Measurements from ENCODE around the gene MED31. TPM values are rescaled to one million over a fixed set of nuclear protein-coding genes. Genes with fewer than 3 reads are reported as not detected.

MED31 gene
- total RNA-seq, 5 donors from 2014 or later (not counting 1 experiment from before 2014, with no cell fraction given) = 18.9 to 26.3 (median 22.1) TPM

DNA sequence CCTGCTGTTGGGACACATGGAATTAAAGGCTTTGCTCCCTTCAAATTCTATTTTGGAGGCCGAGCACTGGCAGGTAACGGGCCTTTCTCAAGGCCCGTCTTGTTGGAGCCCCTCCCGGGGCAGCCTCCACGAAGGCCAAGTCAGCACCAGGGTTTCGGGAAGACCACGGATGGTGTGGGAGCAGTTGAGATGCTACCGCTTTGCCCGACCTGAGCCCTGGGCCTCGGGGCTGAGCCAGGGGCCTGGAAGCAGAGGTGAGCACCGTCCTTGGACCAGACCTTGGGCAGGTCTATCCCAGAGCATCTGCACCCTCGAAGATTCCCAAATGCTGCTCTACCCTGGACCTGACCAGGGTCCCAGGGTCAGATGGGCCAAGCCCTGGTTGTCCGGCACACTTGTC, 23.2 kb upstream of the MED31 start:
- no peaks in the 10 kb centered on the region for H3K9me3 ChIP-seq
- H3K4me1 ChIP-seq (ENCODE audit: control insufficient read depth in 1 of 2, extremely low read depth in 1 of 2, insufficient read depth in 2 of 2, low read length in 2 of 2) = peaks cover 0 to 10% of the 10 kb centered on the region in 2 experiments
- H3K4me3 ChIP-seq (ENCODE audit: control insufficient read depth in 1 of 2, extremely low read depth in 1 of 2, low read length in 1 of 2) = no peak overlapping the region
- no peaks in the 10 kb centered on the region for H3K36me3 ChIP-seq (ENCODE audit: control insufficient read depth in 2 of 2, extremely low read depth in 1 of 2, insufficient read depth in 1 of 2, low read length in 1 of 2)
- Mint-ChIP-seq H3K27me3 (peaks cover 4 to 13% of the 10 kb centered on the region in 2 donors), H3K9me3 (no peaks in the 10 kb centered on the region), H3K36me3 (no peaks in the 10 kb centered on the region), H3K27ac (no peak overlapping the region), H3K4me3 (no peak overlapping the region), H3K4me1 (peaks cover 11 to 13% (median 12%) of the 10 kb centered on the region in 3 donors)
- H3K27ac ChIP-seq (ENCODE audit: low read length) = no peak overlapping the region
- peaks cover 3 to 27% of the 10 kb centered on the region in 2 experiments for H3K27me3 ChIP-seq (replicated peaks in 1 of 2; ENCODE audit: control insufficient read depth in 2 of 2, extremely low read depth in 1 of 2, insufficient read depth in 2 of 2, low read length in 1 of 2)
- DNase-seq = no peak
- POLR2A ChIA-PET = no interaction called here
- WGBS (ENCODE audit: insufficient coverage) = 93% methylated on average over 13 of the region's 13 CpGs
- no peak for ATAC-seq (replicated peaks in 1 of 4)
- CTCF ChIA-PET = no interaction called here

GRCh38 chr17:6671431-6671830, 20.0 kb upstream of the MED31 start:
- no peak overlapping the region for H3K27ac ChIP-seq (ENCODE audit: low read length)
- ATAC-seq (replicated peaks in 1 of 4) (no peak), DNase-seq (no peak)
- H3K27me3 ChIP-seq (replicated peaks in 1 of 2; ENCODE audit: control insufficient read depth in 2 of 2, extremely low read depth in 1 of 2, insufficient read depth in 2 of 2, low read length in 1 of 2) = no peaks in the 10 kb centered on the region
- ChIA-PET POLR2A (no interaction called here), CTCF (no interaction called here)
- H3K36me3 ChIP-seq (ENCODE audit: control insufficient read depth in 2 of 2, extremely low read depth in 1 of 2, insufficient read depth in 1 of 2, low read length in 1 of 2) = no peaks in the 10 kb centered on the region
- no peak overlapping the region for H3K4me3 ChIP-seq (ENCODE audit: control insufficient read depth in 1 of 2, extremely low read depth in 1 of 2, low read length in 1 of 2)
- Mint-ChIP-seq H3K27ac (no peak overlapping the region), H3K27me3 (peaks cover 0 to 2% of the 10 kb centered on the region in 2 donors), H3K36me3 (peaks cover 9% of the 10 kb centered on the region), H3K9me3 (no peaks in the 10 kb centered on the region), H3K4me3 (no peak overlapping the region), H3K4me1 (peaks cover 2 to 13% (median 3%) of the 10 kb centered on the region in 3 donors)
- no peaks in the 10 kb centered on the region for H3K4me1 ChIP-seq (ENCODE audit: control insufficient read depth in 1 of 2, extremely low read depth in 1 of 2, insufficient read depth in 2 of 2, low read length in 2 of 2)
- WGBS (ENCODE audit: insufficient coverage) = 87% methylated on average over 6 of the region's 7 CpGs
- no peaks in the 10 kb centered on the region for H3K9me3 ChIP-seq

- Mint-ChIP-seq H3K36me3 (peaks cover 9% of the 10 kb centered on the region), H3K27me3 (peaks cover 0 to 2% of the 10 kb centered on the region in 2 donors), H3K27ac (no peak overlapping the region), H3K4me1 (peaks cover 3 to 17% (median 4%) of the 10 kb centered on the region in 3 donors), H3K9me3 (no peaks in the 10 kb centered on the region), H3K4me3 (no peak overlapping the region)
- WGBS (ENCODE audit: insufficient coverage) = 87% methylated on average over 6 of the region's 6 CpGs
- no peak for DNase-seq
- H3K27me3 ChIP-seq (replicated peaks in 1 of 2; ENCODE audit: control insufficient read depth in 2 of 2, extremely low read depth in 1 of 2, insufficient read depth in 2 of 2, low read length in 1 of 2) = peaks cover 0 to 3% of the 10 kb centered on the region in 2 experiments
- no peak overlapping the region for H3K27ac ChIP-seq (ENCODE audit: low read length)
- H3K4me3 ChIP-seq (ENCODE audit: control insufficient read depth in 1 of 2, extremely low read depth in 1 of 2, low read length in 1 of 2) = no peak overlapping the region
- ChIA-PET CTCF (no interaction called here), POLR2A (no interaction called here)
- no peak for ATAC-seq (replicated peaks in 1 of 4)
- peaks cover 0 to 3% of the 10 kb centered on the region in 2 experiments for H3K4me1 ChIP-seq (ENCODE audit: control insufficient read depth in 1 of 2, extremely low read depth in 1 of 2, insufficient read depth in 2 of 2, low read length in 2 of 2)
- no peaks in the 10 kb centered on the region for H3K9me3 ChIP-seq
- no peaks in the 10 kb centered on the region for H3K36me3 ChIP-seq (ENCODE audit: control insufficient read depth in 2 of 2, extremely low read depth in 1 of 2, insufficient read depth in 1 of 2, low read length in 1 of 2)
Observed at GRCh38 chr17:6670999-6671398, 19.6 kb upstream of the MED31 start.

DNA sequence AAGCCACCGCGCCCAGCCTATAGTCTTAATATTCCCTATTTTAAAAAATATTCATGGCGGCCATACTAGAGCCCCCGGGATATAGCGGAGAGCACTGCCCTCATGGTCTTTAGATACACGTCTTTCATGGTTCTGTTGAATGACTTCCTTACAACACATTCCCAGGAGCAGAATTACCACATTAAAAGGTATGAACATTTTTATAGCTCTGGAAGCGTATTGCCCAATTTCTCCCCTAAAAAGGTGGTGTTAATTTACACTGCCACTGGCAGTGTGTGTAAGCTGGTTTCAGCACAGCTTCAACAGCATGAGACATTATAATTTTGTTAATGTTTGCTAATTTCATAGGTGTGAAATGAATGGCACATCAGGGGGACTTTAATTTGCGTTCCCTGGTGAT, 19.2 kb upstream of the MED31 start:
- ATAC-seq (replicated peaks in 1 of 4) (no peak), DNase-seq (no peak)
- Mint-ChIP-seq H3K36me3 (peaks cover 9% of the 10 kb centered on the region), H3K4me1 (peaks cover 3 to 18% (median 6%) of the 10 kb centered on the region in 3 donors), H3K9me3 (no peaks in the 10 kb centered on the region), H3K4me3 (no peak overlapping the region), H3K27me3 (peaks cover 0 to 2% of the 10 kb centered on the region in 2 donors), H3K27ac (no peak overlapping the region)
- WGBS (ENCODE audit: insufficient coverage) = 92% methylated on average over 2 of the region's 8 CpGs
- H3K36me3 ChIP-seq (ENCODE audit: control insufficient read depth in 2 of 2, extremely low read depth in 1 of 2, insufficient read depth in 1 of 2, low read length in 1 of 2) = no peaks in the 10 kb centered on the region
- no peak overlapping the region for H3K27ac ChIP-seq (ENCODE audit: low read length)
- POLR2A ChIA-PET = no interaction called here
- CTCF ChIA-PET = no interaction called here
- H3K27me3 ChIP-seq (replicated peaks in 1 of 2; ENCODE audit: control insufficient read depth in 2 of 2, extremely low read depth in 1 of 2, insufficient read depth in 2 of 2, low read length in 1 of 2) = peaks cover 0 to 3% of the 10 kb centered on the region in 2 experiments
- H3K4me3 ChIP-seq (ENCODE audit: control insufficient read depth in 1 of 2, extremely low read depth in 1 of 2, low read length in 1 of 2) = no peak overlapping the region
- peaks cover 0 to 4% of the 10 kb centered on the region in 2 experiments for H3K4me1 ChIP-seq (ENCODE audit: control insufficient read depth in 1 of 2, extremely low read depth in 1 of 2, insufficient read depth in 2 of 2, low read length in 2 of 2)
- no peaks in the 10 kb centered on the region for H3K9me3 ChIP-seq

GRCh38 chr17:6669479-6670212, 18.2 kb upstream of the MED31 start:
- Histone ChIP-seq H3K27me3 (replicated peaks in 1 of 2; ENCODE audit: control insufficient read depth in 2 of 2, extremely low read depth in 1 of 2, insufficient read depth in 2 of 2, low read length in 1 of 2) (peaks cover 0 to 3% of the 10 kb centered on the region in 2 experiments), H3K4me3 (ENCODE audit: control insufficient read depth in 1 of 2, extremely low read depth in 1 of 2, low read length in 1 of 2) (no peak overlapping the region), H3K9me3 (no peaks in the 10 kb centered on the region), H3K27ac (ENCODE audit: low read length) (no peak overlapping the region), H3K36me3 (ENCODE audit: control insufficient read depth in 2 of 2, extremely low read depth in 1 of 2, insufficient read depth in 1 of 2, low read length in 1 of 2) (no peaks in the 10 kb centered on the region), H3K4me1 (ENCODE audit: control insufficient read depth in 1 of 2, extremely low read depth in 1 of 2, insufficient read depth in 2 of 2, low read length in 2 of 2) (peaks cover 0 to 4% of the 10 kb centered on the region in 2 experiments)
- Mint-ChIP-seq H3K4me3 (no peak overlapping the region), H3K4me1 (peaks cover 3 to 18% (median 6%) of the 10 kb centered on the region in 3 donors), H3K36me3 (peaks cover 9% of the 10 kb centered on the region), H3K9me3 (no peaks in the 10 kb centered on the region), H3K27ac (no peak overlapping the region), H3K27me3 (peaks cover 0 to 2% of the 10 kb centered on the region in 2 donors)
- ChIA-PET CTCF (no interaction called here), POLR2A (no interaction called here)
- no peak for DNase-seq
- ATAC-seq (replicated peaks in 1 of 4) = no peak
- WGBS (ENCODE audit: insufficient coverage) = 93% methylated on average over 3 of the region's 10 CpGs

DNA sequence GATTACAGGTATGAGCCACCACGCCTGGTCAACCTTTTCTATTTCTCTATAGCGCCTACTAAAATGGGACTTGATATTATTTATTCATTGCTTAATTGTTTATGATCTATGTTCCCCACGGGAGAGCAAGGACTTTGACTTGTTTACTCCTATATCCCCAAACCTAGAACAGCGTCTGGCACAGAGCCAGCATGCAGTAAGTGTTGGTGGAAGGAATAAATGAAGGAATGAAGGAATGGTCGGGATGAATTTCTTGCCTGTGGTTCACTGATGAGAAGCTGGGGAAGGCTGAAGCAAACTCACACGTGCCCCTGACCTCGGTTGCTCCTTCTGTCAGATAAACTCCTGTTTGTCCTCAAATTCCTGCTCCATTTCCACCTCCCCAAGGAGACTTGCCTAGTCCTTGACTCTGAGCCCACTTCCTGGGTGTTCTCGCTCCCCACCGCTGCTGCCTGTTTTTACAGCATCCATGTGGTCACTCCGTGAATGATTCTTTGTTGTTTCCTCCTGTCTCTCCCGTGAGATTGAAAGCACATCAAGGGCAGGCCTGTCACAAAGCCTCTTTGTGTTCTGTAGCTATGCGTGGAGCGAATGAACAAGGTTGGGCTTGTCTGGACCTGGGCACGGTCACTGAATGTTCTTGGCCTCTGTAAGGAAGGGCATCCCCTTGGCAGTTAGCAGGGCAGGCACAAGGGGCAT, 17.5 kb upstream of the MED31 start:
- ATAC-seq (replicated peaks in 1 of 4) = no peak
- DNase-seq = no peak
- Mint-ChIP-seq H3K9me3 (no peaks in the 10 kb centered on the region), H3K27ac (no peak overlapping the region), H3K4me1 (peaks cover 3 to 18% (median 6%) of the 10 kb centered on the region in 3 donors), H3K4me3 (no peak overlapping the region), H3K27me3 (peaks cover 0 to 2% of the 10 kb centered on the region in 2 donors), H3K36me3 (peaks cover 9% of the 10 kb centered on the region)
- Histone ChIP-seq H3K36me3 (ENCODE audit: control insufficient read depth in 2 of 2, extremely low read depth in 1 of 2, insufficient read depth in 1 of 2, low read length in 1 of 2) (no peaks in the 10 kb centered on the region), H3K4me3 (ENCODE audit: control insufficient read depth in 1 of 2, extremely low read depth in 1 of 2, low read length in 1 of 2) (no peak overlapping the region), H3K27me3 (replicated peaks in 1 of 2; ENCODE audit: control insufficient read depth in 2 of 2, extremely low read depth in 1 of 2, insufficient read depth in 2 of 2, low read length in 1 of 2) (peaks cover 0 to 3% of the 10 kb centered on the region in 2 experiments), H3K27ac (ENCODE audit: low read length) (no peak overlapping the region), H3K4me1 (ENCODE audit: control insufficient read depth in 1 of 2, extremely low read depth in 1 of 2, insufficient read depth in 2 of 2, low read length in 2 of 2) (peaks cover 0 to 4% of the 10 kb centered on the region in 2 experiments), H3K9me3 (no peaks in the 10 kb centered on the region)
- WGBS (ENCODE audit: insufficient coverage) = 96% methylated on average over 9 of the region's 14 CpGs
- ChIA-PET POLR2A (no interaction called here), CTCF (no interaction called here)

Measured in T-cell (primary cell).